Activated T-helper 2 cell treated with anti-CD3 and anti-CD28 coated beads, Interferon-gamma antibody, Interleukin-2, Interleukin-4, amounts not matched to agents 10 μg/mL and 5 μg/mL and 100 μg/mL, durations not matched to agents 14 hours and 24 hours and 36 hours (primary cell): ENCODE results near the gene TAF4. TPM values are rescaled to one million over a fixed set of nuclear protein-coding genes. Genes with fewer than 3 reads are reported as not detected.

ENCODE experiments used
- DNase-seq: peaks from one replicate; pipeline ENCODE4 v3.0.0; 2021; ENCODE audit warnings: low spot score
- H3K27ac Mint-ChIP-seq: one replicate; pipeline ENCODE4 v1.8.0; 2021; ENCODE audit warnings: mixed read lengths
- H3K27me3 Mint-ChIP-seq: one replicate; pipeline ENCODE4 v1.8.0; 2021; ENCODE audit warnings: low read depth, mixed read lengths
- H3K36me3 Mint-ChIP-seq: one replicate; pipeline ENCODE4 v1.8.0; 2021; ENCODE audit warnings: low read depth, mixed read lengths
- H3K4me1 Mint-ChIP-seq: one replicate; pipeline ENCODE4 v1.8.0; 2021; ENCODE audit warnings: low read depth, mixed read lengths
- H3K4me3 Mint-ChIP-seq: one replicate; pipeline ENCODE4 v1.8.0; 2021; ENCODE audit warnings: low read depth, mild to moderate bottlenecking, moderate library complexity, mixed read lengths
- H3K9me3 Mint-ChIP-seq: one replicate; pipeline ENCODE4 v1.8.0; 2021; ENCODE audit warnings: mixed read lengths
- intact Hi-C: fragments of 100-400 bp; cut with micrococcal nuclease; formaldehyde crosslinking; loops from one replicate; pipeline ENCODE4 v1.15.1; 2023
- total RNA-seq: library from RNA; stranded (reverse); gene quantifications from 2 replicates; pipeline ENCODE4 v1.2.3, GENCODE V29; 2022

Gene TAF4
- total RNA-seq, 1 donor from 2014 or later = 26.9 TPM

DNA sequence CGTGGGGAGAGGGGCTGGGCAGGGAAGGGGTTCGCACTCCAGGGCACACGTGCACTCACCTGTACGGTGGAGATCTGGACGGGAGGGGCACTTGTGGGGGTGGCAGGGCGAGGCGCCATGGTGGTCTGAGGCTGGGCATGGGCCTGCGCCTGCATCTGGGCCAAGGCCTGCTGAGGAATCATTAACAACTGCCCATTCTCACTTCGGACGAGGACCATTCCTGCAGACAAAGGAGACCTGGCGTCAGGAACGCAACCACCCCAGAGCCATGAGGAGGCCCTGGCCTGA lies 51.2 kb downstream of the TAF4 start:
- intact Hi-C loops = loop anchor here (5.0 kb wide), 2 partner anchors 128 to 288 kb away; partner anchors contain the start of genes ADRM1, PSMA7 and SS18L1
- DNase-seq = no peak
- H3K27ac Mint-ChIP-seq = no peak overlapping the region
- H3K9me3 Mint-ChIP-seq = no peaks in the 10 kb centered on the region
- no peaks in the 10 kb centered on the region for H3K27me3 Mint-ChIP-seq
- H3K4me1 Mint-ChIP-seq = peaks cover 3% of the 10 kb centered on the region
- H3K36me3 Mint-ChIP-seq = peaks cover 5% of the 10 kb centered on the region
- no peak overlapping the region for H3K4me3 Mint-ChIP-seq

DNA sequence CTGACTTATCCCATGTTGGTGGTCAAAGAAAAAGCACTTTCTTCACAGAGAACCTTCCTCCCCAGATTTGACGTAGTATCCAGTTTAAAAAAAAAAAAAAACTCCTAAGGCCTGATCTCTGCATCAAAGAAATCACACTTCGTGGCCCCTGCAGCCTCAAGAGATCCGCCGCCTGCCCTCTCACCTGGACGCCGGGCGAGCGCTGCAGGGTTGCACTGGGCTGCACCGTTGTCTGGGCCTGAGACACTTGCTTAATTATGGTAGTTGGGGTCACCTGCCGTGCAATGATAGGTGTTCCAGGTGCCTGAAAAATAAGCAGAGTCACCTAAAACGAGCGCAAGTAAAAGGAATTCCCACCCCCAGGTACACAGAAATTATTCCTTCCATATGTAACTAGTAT lies 53.0 kb downstream of the TAF4 start:
- no peak for DNase-seq
- no peaks in the 10 kb centered on the region for H3K27me3 Mint-ChIP-seq
- no peak overlapping the region for H3K4me3 Mint-ChIP-seq
- peaks cover 15% of the 10 kb centered on the region for H3K36me3 Mint-ChIP-seq
- peaks cover 3% of the 10 kb centered on the region for H3K4me1 Mint-ChIP-seq
- H3K9me3 Mint-ChIP-seq = no peaks in the 10 kb centered on the region
- intact Hi-C loops = loop anchor here (5.0 kb wide), 2 partner anchors 130 to 290 kb away; partner anchors contain the start of genes ADRM1, PSMA7 and SS18L1
- H3K27ac Mint-ChIP-seq = no peak overlapping the region

- peaks cover 19% of the 10 kb centered on the region for H3K36me3 Mint-ChIP-seq
- peaks cover 3% of the 10 kb centered on the region for H3K4me1 Mint-ChIP-seq
- DNase-seq = no peak
- H3K27me3 Mint-ChIP-seq = no peaks in the 10 kb centered on the region
- H3K27ac Mint-ChIP-seq = no peak overlapping the region
- intact Hi-C loops = loop anchor here (5.0 kb wide), 2 partner anchors 130 to 290 kb away; partner anchors contain the start of genes ADRM1, PSMA7 and SS18L1
- H3K9me3 Mint-ChIP-seq = no peaks in the 10 kb centered on the region
- no peak overlapping the region for H3K4me3 Mint-ChIP-seq
Measured at GRCh38 chr20:62011938-62012534, 53.6 kb downstream of the TAF4 start.

DNA sequence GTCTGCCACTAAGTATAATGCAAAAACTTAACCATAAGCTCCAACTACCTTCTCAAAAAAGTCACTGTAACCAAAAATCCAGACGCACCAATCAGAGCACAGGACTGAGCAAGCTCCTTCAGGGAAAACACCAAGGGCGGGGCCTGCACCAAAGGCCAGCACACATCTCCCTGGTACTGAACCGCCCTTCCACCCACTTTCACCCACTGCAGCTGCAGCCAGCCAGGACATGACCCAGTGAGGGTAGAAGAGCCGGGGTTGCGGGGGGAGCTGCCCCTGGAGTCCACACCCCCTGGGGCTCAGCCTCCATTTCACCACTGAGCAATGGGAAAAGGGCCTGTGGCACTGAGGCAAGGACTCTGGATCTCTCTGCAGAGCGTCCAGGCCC lies 54.3 kb downstream of the TAF4 start:
- Mint-ChIP-seq H3K4me3 (no peak overlapping the region), H3K4me1 (peaks cover 3% of the 10 kb centered on the region), H3K36me3 (peaks cover 20% of the 10 kb centered on the region), H3K27me3 (no peaks in the 10 kb centered on the region), H3K27ac (no peak overlapping the region), H3K9me3 (no peaks in the 10 kb centered on the region)
- DNase-seq = no peak
- intact Hi-C loops = loop anchor here (5.0 kb wide), 2 partner anchors 131 to 291 kb away; partner anchors contain the start of genes ADRM1, PSMA7 and SS18L1

DNA sequence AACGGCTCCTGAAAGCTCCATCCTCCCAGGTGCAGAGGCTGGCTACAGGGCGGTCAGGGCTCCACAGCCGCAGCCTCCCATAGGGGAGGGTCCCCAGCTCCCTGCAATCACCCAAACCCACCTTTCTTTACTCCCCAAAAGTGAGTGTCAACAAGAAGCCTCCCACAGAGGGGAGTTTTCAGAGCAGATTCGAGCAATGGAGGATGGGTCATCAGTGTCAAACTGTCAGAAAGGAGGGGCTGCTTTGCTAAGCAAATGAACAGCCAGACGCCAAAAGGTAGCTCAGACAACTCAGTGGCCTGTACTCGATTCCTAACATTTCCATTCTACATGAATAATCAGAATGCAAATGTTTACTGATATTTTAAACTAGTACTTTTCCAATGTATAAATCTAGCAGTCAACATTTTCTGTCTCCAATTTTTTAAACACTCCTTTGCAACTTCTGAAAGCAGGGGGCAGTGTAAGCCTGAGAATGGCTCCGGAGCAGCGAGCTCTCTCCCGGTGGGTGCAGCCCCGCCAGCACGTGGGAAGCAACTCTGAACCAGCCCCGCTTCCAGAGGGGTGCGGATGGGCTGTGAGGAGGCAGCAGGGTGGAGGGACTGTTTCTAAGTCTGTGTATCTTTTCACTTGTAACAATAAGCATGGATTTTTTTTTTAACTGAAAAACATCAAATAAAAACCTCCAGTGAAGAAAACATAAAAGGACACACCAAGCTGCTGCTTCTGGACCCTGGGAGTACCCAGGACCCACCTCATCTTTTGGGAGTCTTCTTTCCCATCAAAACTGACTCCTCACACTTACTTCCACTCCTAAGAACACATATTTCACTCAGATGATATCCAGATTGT lies 54.9 kb downstream of the TAF4 start:
- peaks cover 3% of the 10 kb centered on the region for H3K4me1 Mint-ChIP-seq

GRCh38 chr20:62009869-62010445 lies 55.7 kb downstream of the TAF4 start:
- H3K27ac Mint-ChIP-seq = no peak overlapping the region
- H3K27me3 Mint-ChIP-seq = no peaks in the 10 kb centered on the region
- intact Hi-C loops = loop anchor here (5.0 kb wide), 2 partner anchors 132 to 292 kb away; partner anchors contain the start of genes ADRM1, PSMA7 and SS18L1
- H3K36me3 Mint-ChIP-seq = peaks cover 25% of the 10 kb centered on the region
- no peak overlapping the region for H3K4me3 Mint-ChIP-seq
- H3K4me1 Mint-ChIP-seq = peaks cover 3% of the 10 kb centered on the region
- no peaks in the 10 kb centered on the region for H3K9me3 Mint-ChIP-seq
- DNase-seq = no peak

More for the DNA sequence above, 54.9 kb downstream of the TAF4 start:
- H3K27me3 Mint-ChIP-seq = no peaks in the 10 kb centered on the region
- intact Hi-C loops = loop anchor here (5.0 kb wide), 2 partner anchors 132 to 292 kb away; partner anchors contain the start of genes ADRM1, PSMA7 and SS18L1
- H3K9me3 Mint-ChIP-seq = no peaks in the 10 kb centered on the region
- no peak overlapping the region for H3K27ac Mint-ChIP-seq
- DNase-seq = peak; percentile 26
- no peak overlapping the region for H3K4me3 Mint-ChIP-seq
- H3K36me3 Mint-ChIP-seq = peaks cover 24% of the 10 kb centered on the region

DNA sequence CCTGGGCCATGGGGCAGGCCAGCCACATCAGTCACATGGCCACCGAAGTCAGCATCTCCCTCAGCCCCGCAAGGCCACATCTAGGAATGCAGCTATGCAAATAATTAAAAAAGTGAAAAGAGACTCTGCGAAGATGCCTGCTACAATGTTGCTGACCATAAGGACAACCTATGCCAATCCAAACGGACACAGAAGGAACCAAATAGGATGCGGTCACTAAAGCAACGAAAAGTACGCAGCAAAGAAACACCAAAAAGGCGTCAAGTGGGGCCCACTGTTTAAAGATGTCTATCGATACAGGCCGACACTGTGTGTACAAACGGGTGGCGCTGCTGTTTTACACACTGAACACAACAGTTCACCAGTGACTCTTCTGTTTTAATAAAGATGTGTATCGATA lies 56.4 kb downstream of the TAF4 start:
- Mint-ChIP-seq H3K9me3 (no peaks in the 10 kb centered on the region), H3K36me3 (peaks cover 25% of the 10 kb centered on the region), H3K27me3 (no peaks in the 10 kb centered on the region), H3K4me3 (no peak overlapping the region), H3K4me1 (peaks cover 3% of the 10 kb centered on the region), H3K27ac (no peak overlapping the region)
- intact Hi-C loops = no loop called here
- no peak for DNase-seq

GRCh38 chr20:62008643-62009183 lies 57.0 kb downstream of the TAF4 start:
- Mint-ChIP-seq H3K9me3 (no peaks in the 10 kb centered on the region), H3K36me3 (peaks cover 25% of the 10 kb centered on the region), H3K27me3 (no peaks in the 10 kb centered on the region), H3K4me1 (peaks cover 3% of the 10 kb centered on the region), H3K4me3 (no peak overlapping the region), H3K27ac (no peak overlapping the region)
- no peak for DNase-seq
- intact Hi-C loops = no loop called here

DNA sequence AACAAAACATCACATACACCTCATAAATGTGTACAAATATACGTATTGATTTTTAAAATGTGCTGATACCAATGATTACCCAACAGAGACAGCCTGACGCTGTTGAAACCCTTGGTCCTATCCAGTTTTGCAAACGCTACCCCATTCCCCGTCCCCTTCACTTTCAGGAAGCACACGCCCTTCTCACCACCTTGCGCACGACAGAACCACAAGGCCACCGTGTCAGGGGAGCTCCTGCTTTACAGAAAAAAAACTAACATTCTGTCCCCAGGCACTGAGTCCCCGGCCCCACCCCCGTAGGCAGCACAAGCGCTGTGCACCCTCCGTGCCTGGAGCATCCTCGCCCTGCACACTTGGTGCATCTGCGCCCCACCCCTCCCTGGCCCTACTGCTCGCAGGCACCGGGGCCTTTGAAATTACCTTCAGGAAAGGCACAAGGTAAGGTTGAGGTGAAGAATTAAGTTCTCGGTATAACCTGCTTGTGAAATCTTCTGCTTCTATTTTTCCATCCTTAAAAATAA lies 58.5 kb downstream of the TAF4 start:
- DNase-seq = no peak
- intact Hi-C loops = no loop called here
- peaks cover 3% of the 10 kb centered on the region for H3K4me1 Mint-ChIP-seq
- no peak overlapping the region for H3K27ac Mint-ChIP-seq
- no peaks in the 10 kb centered on the region for H3K27me3 Mint-ChIP-seq
- H3K4me3 Mint-ChIP-seq = no peak overlapping the region
- H3K9me3 Mint-ChIP-seq = no peaks in the 10 kb centered on the region
- H3K36me3 Mint-ChIP-seq = peaks cover 27% of the 10 kb centered on the region

GRCh38 chr20:62006482-62006881 lies 59.2 kb downstream of the TAF4 start:
- H3K4me3 Mint-ChIP-seq = no peak overlapping the region
- H3K36me3 Mint-ChIP-seq = peaks cover 34% of the 10 kb centered on the region

GRCh38 chr20:62004614-62005013 lies 61.1 kb downstream of the TAF4 start:
- Mint-ChIP-seq H3K27ac (no peak overlapping the region), H3K4me1 (no peaks in the 10 kb centered on the region), H3K36me3 (peaks cover 38% of the 10 kb centered on the region), H3K9me3 (no peaks in the 10 kb centered on the region), H3K27me3 (no peaks in the 10 kb centered on the region), H3K4me3 (no peak overlapping the region)
- intact Hi-C loops = no loop called here
- no peak for DNase-seq

More at GRCh38 chr20:62006482-62006881, 59.2 kb downstream of the TAF4 start:
- H3K9me3 Mint-ChIP-seq = no peaks in the 10 kb centered on the region
- H3K27me3 Mint-ChIP-seq = no peaks in the 10 kb centered on the region
- DNase-seq = no peak
- H3K27ac Mint-ChIP-seq = no peak overlapping the region
- intact Hi-C loops = no loop called here
- H3K4me1 Mint-ChIP-seq = peaks cover 3% of the 10 kb centered on the region

- no peaks in the 10 kb centered on the region for H3K9me3 Mint-ChIP-seq
- no peaks in the 10 kb centered on the region for H3K27me3 Mint-ChIP-seq
- intact Hi-C loops = no loop called here
- no peak overlapping the region for H3K27ac Mint-ChIP-seq
- H3K36me3 Mint-ChIP-seq = peaks cover 41% of the 10 kb centered on the region
- H3K4me3 Mint-ChIP-seq = no peak overlapping the region
- DNase-seq = no peak
- H3K4me1 Mint-ChIP-seq = no peaks in the 10 kb centered on the region
Measured at GRCh38 chr20:62003567-62004405, 61.9 kb downstream of the TAF4 start.
